K562 (cell line): ENCODE measurements around the gene APCDD1L. TPM values are rescaled to one million over a fixed set of nuclear protein-coding genes. Genes with fewer than 3 reads are reported as not detected.
A peak's percentile ranks its signal among the peaks of the same experiment; 100 is the strongest.

Experiments used
- CC2D1A ChIP-seq: fragments of 450-650 bp; IDR thresholded peaks from 2 replicates; pipeline ENCODE4 v1.6.1; 2017; ENCODE audit warnings: mild to moderate bottlenecking
- NR2C2 ChIP-seq, 2 experiments: fragments of 200-800 bp in 1 of 2; sonication (Bioruptor generic) in 1 of 2; sonication (generic) in 1 of 2; formaldehyde crosslinking in 1 of 2; IDR thresholded peaks; 2 replicates each; pipeline versions ENCODE4 v1.6.1 to v1.8.0; 2016 to 2022; ENCODE audit warnings: mild to moderate bottlenecking in 1 of 2, missing compliant biosample characterization in 1 of 2, missing genetic modification characterization in 1 of 2, missing genetic modification reagents in 1 of 2
- REST ChIP-seq, 2 experiments: fragments of 450-650 bp; formaldehyde crosslinking in 1 of 2; IDR thresholded peaks; 2 replicates each; pipeline versions ENCODE4 v1.4.0 to v1.6.1; 2014 to 2020; ENCODE audit warnings: mild to moderate bottlenecking in 2 of 2, borderline replicate concordance in 1 of 2, low read depth in 1 of 2
- SMC3 ChIP-seq: conservative IDR thresholded peaks from 2 replicates; pipeline ENCODE4 v1.6.1; 2011; ENCODE audit warnings: low read depth, low read length, improper control_type of control experiment; ENCODE audit not compliant: insufficient read depth
- SPI1 ChIP-seq: IDR thresholded peaks from 2 replicates; pipeline ENCODE4 v1.6.1; 2011; ENCODE audit warnings: low read depth, low read length, control low read depth, borderline replicate concordance
- TFAP4 ChIP-seq: sonication (generic); formaldehyde crosslinking; IDR thresholded peaks from 2 replicates; pipeline ENCODE4 v1.8.0; 2022; ENCODE audit warnings: missing genetic modification reagents, mild to moderate bottlenecking, moderate library complexity, borderline replicate concordance
- ZNF263 ChIP-seq: sonication (generic); formaldehyde crosslinking; IDR thresholded peaks from 2 replicates; pipeline ENCODE4 v1.8.0; 2022; ENCODE audit warnings: mild to moderate bottlenecking, missing genetic modification reagents, borderline replicate concordance
- ZNF318 ChIP-seq, 2 experiments: fragments of 450-650 bp; IDR thresholded peaks; 2 replicates each; pipeline ENCODE4 v1.6.1; 2016; ENCODE audit warnings: mild to moderate bottlenecking in 2 of 2, borderline replicate concordance in 1 of 2, low read depth in 1 of 2, moderate library complexity in 1 of 2
- polyA plus RNA-seq, 8 experiments: library from polyadenylated mRNA; depleted of rRNA in 4 of 8; stranded (reverse) in 5 of 8; unstranded in 3 of 8; fragments of >200 nt; fragmentation: Nextera tagmentation in 2 of 8; fragmentation: Illumina TruSeq in 1 of 8; extraction: Ambion mirVana in 2 of 8; extraction: Trizol in 1 of 8; gene quantifications; 2 replicates each; pipeline versions ENCODE4 v1.2.1 to v1.2.3, GENCODE V29; 2011 to 2014; ENCODE audit warnings: inconsistent platforms in 1 of 8, missing spikeins in 1 of 8
- total RNA-seq, 7 experiments: library from RNA; depleted of rRNA in 6 of 7; stranded (reverse); fragments of >200 nt in 6 of 7; fragmentation: Illumina TruSeq in 2 of 7; extraction: Trizol in 2 of 7; gene quantifications; 2 replicates each; pipeline versions ENCODE4 v1.2.1 to v1.2.3, GENCODE V29; 2011 to 2021; ENCODE audit warnings: low replicate concordance in 1 of 7

The APCDD1L gene
- total and polyA plus RNA-seq, 9 of the 15 experiments (the other 6 are each of a cell fraction or from before 2014, with no cell fraction given), result not detected

- TF ChIP-seq REST (IDR thresholded peaks at IDR 0.05; ENCODE audit: borderline replicate concordance) (peak; percentile 88), REST (CRISPR knock-in tag; IDR thresholded peaks at IDR 0.05; ENCODE audit: low read depth) (no peak), TFAP4 (CRISPR knock-in tag) (peak; percentile 23; the same call in 1 of the 2 replicates), CC2D1A (peak; percentile 59; the same call in 1 of the 2 replicates), NR2C2 (CRISPR knock-in tag; IDR thresholded peaks at IDR 0.05) (peak; percentile 31; the same call in 1 of the 2 replicates), NR2C2 (tag; IDR thresholded peaks at IDR 0.05) (peak; percentile 69), ZNF263 (peak; percentile 68; the same call in 1 of the 2 replicates), ZNF318 (IDR thresholded peaks at IDR 0.05; ENCODE audit: borderline replicate concordance in 1 of 2, low read depth in 1 of 2) (no peak), SMC3 (peak; percentile 74), SPI1 (0 out of 2 replicates have a peak, but pooled peaks have one; percentile 17)
Measured at GRCh38 chr20:58481481-58482021, 33.6 kb downstream of the APCDD1L start (continued).
